IMR-90 (cell line): ENCODE data around the gene ALB. TPM values are rescaled to one million over a fixed set of nuclear protein-coding genes. Genes with fewer than 3 reads are reported as not detected.

ENCODE experiments used
- ATAC-seq: fragments of 200-7000 bp; cut with Tn5 transposase; 2 replicates; pipeline ENCODE4 v1.9.1; 2020; ENCODE audit warnings: low read depth, mild to moderate bottlenecking, moderate library complexity
- BruUV-seq: library from RNA; stranded (reverse); fragments of 400-500 nt; replicated peaks from 2 replicates; lab custom pipeline; 2021; lab: Mats Ljungman, UMichigan
- CTCF ChIA-PET: fragments of 300-600 bp; formaldehyde crosslinking; extraction: SDS; loops from one replicate; lab custom pipeline; 2021; ENCODE audit warnings: antibody characterized with exemption; lab: Yijun Ruan, JAX
- POLR2A ChIA-PET: fragments of 300-600 bp; sonication (Branson Sonifier 250); formaldehyde crosslinking; loops from one replicate; lab custom pipeline; 2022; ENCODE audit warnings: antibody characterized with exemption; ENCODE audit not compliant: unreplicated experiment; lab: Charles Lee
- DNase-seq: peaks from one replicate; pipeline ENCODE4 v3.0.0; 2013
- H2AFZ ChIP-seq: replicated peaks from 2 replicates; pipeline ENCODE3; 2013; ENCODE audit warnings: low read length, mild to moderate bottlenecking; ENCODE audit not compliant: poor library complexity
- H2AK5ac ChIP-seq: 2 replicates; pipeline ENCODE4 v1.6.1; 2013; ENCODE audit warnings: low read depth, low read length, inconsistent platforms
- H2AK9ac ChIP-seq: replicated peaks from 2 replicates; pipeline ENCODE3; 2013; ENCODE audit warnings: mild to moderate bottlenecking, low read depth, low read length, moderate library complexity; ENCODE audit not compliant: poor library complexity
- H2BK120ac ChIP-seq: 2 replicates; pipeline ENCODE4 v1.6.1; 2013; ENCODE audit warnings: low read depth, low read length, inconsistent platforms
- H2BK15ac ChIP-seq: 3 replicates; pipeline ENCODE4 v1.6.1; 2013; ENCODE audit warnings: low read depth, low read length, inconsistent platforms
- H2BK20ac ChIP-seq: 2 replicates; pipeline ENCODE4 v1.6.1; 2013; ENCODE audit warnings: low read depth, mild to moderate bottlenecking, inconsistent platforms, low read length, moderate library complexity
- H2BK5ac ChIP-seq: 2 replicates; pipeline ENCODE4 v1.6.1; 2013; ENCODE audit warnings: mild to moderate bottlenecking, low read depth, low read length, inconsistent platforms; ENCODE audit not compliant: poor library complexity, severe bottlenecking
- H3K14ac ChIP-seq: replicated peaks from 2 replicates; pipeline ENCODE4 v1.6.1; 2013; ENCODE audit warnings: low read depth, low read length, inconsistent platforms
- H3K18ac ChIP-seq: 2 replicates; pipeline ENCODE4 v1.6.1; 2013; ENCODE audit warnings: low read depth, low read length, control low read depth
- H3K23ac ChIP-seq: 2 replicates; pipeline ENCODE4 v1.6.1; 2013; ENCODE audit warnings: low read depth, low read length, inconsistent platforms
- H3K27ac ChIP-seq: 2 replicates; pipeline ENCODE4 v1.5.1; 2013; ENCODE audit warnings: mild to moderate bottlenecking, control low read depth, low read length; ENCODE audit not compliant: insufficient read depth
- H3K27me3 ChIP-seq: 2 replicates; pipeline ENCODE4 v1.6.1; 2013; ENCODE audit warnings: low read length; ENCODE audit not compliant: control insufficient read depth, insufficient read depth
- H3K36me3 ChIP-seq: 2 replicates; pipeline ENCODE4 v1.6.1; 2013; ENCODE audit warnings: low read length, mixed read lengths; ENCODE audit not compliant: control insufficient read depth, insufficient read depth
- H3K4ac ChIP-seq: 2 replicates; pipeline ENCODE4 v1.6.1; 2013; ENCODE audit warnings: low read depth, low read length, inconsistent platforms
- H3K4me1 ChIP-seq: 2 replicates; pipeline ENCODE4 v1.6.1; 2013; ENCODE audit warnings: low read length, mixed read lengths; ENCODE audit not compliant: control insufficient read depth, insufficient read depth
- H3K4me2 ChIP-seq: 2 replicates; pipeline ENCODE4 v1.6.1; 2013; ENCODE audit warnings: low read depth, mild to moderate bottlenecking, control low read depth, low read length, moderate library complexity
- H3K4me3 ChIP-seq: 2 replicates; pipeline ENCODE4 v1.5.1; 2013; ENCODE audit warnings: low read depth, mild to moderate bottlenecking, control low read depth, low read length, moderate library complexity; ENCODE audit not compliant: insufficient read depth
- H3K56ac ChIP-seq: 2 replicates; pipeline ENCODE4 v1.6.1; 2013; ENCODE audit warnings: low read length, inconsistent platforms; ENCODE audit not compliant: insufficient read depth; ENCODE audit errors: extremely low read depth
- H3K79me1 ChIP-seq, 2 experiments: 2 replicates each; pipeline ENCODE4 v1.6.1; 2013; ENCODE audit warnings: low read length in 2 of 2, inconsistent platforms in 1 of 2, low read depth in 1 of 2
- H3K9ac ChIP-seq: 2 replicates; pipeline ENCODE4 v1.6.1; 2013; ENCODE audit warnings: low read depth, low read length, control low read depth
- H3K9me1 ChIP-seq: 2 replicates; pipeline ENCODE4 v1.6.1; 2013; ENCODE audit warnings: low read length, inconsistent platforms; ENCODE audit not compliant: insufficient read depth
- H3K9me3 ChIP-seq: 2 replicates; pipeline ENCODE4 v1.6.1; 2013; ENCODE audit warnings: low read length; ENCODE audit not compliant: control insufficient read depth, insufficient read depth
- H4K20me1 ChIP-seq: 2 replicates; pipeline ENCODE4 v1.6.1; 2013; ENCODE audit warnings: low read length, inconsistent platforms; ENCODE audit not compliant: insufficient read depth
- H4K5ac ChIP-seq: 2 replicates; pipeline ENCODE4 v1.6.1; 2013; ENCODE audit warnings: mild to moderate bottlenecking, low read depth, low read length, control low read depth
- H4K8ac ChIP-seq, 2 experiments: 2 replicates each; pipeline ENCODE4 v1.6.1; 2013; ENCODE audit warnings: low read depth in 2 of 2, low read length in 2 of 2, control low read depth in 1 of 2, inconsistent platforms in 1 of 2
- H4K91ac ChIP-seq: 2 replicates; pipeline ENCODE4 v1.6.1; 2013; ENCODE audit warnings: low read depth, low read length, inconsistent platforms; ENCODE audit not compliant: insufficient read depth
- CEBPB ChIP-seq: IDR thresholded peaks from 2 replicates; pipeline ENCODE4 v1.6.1; 2012; ENCODE audit warnings: low read depth, low read length, improper control_type of control experiment
- CHD1 ChIP-seq: IDR thresholded peaks from 2 replicates; pipeline ENCODE4 v1.6.1; 2012; ENCODE audit warnings: low read depth, low read length, improper control_type of control experiment
- FOS ChIP-seq: fragments of 150-350 bp; IDR thresholded peaks from 2 replicates; pipeline ENCODE4 v1.6.1; 2016; ENCODE audit warnings: low read depth, low read length
- MAZ ChIP-seq: IDR thresholded peaks from 2 replicates; pipeline ENCODE4 v1.6.1; 2012; ENCODE audit warnings: low read depth, mild to moderate bottlenecking, low read length, improper control_type of control experiment, moderate library complexity, borderline replicate concordance
- MXI1 ChIP-seq: IDR thresholded peaks from 2 replicates; pipeline ENCODE4 v1.6.1; 2012; ENCODE audit warnings: low read depth, mild to moderate bottlenecking, low read length, moderate library complexity, borderline replicate concordance
- NFE2L2 ChIP-seq: fragments of 150-350 bp; IDR thresholded peaks from 2 replicates; pipeline ENCODE4 v1.6.1; 2016; ENCODE audit warnings: low read depth, mild to moderate bottlenecking, low read length
- POLR2A ChIP-seq: IDR thresholded peaks from 2 replicates; pipeline ENCODE4 v1.6.1; 2012; ENCODE audit warnings: mild to moderate bottlenecking, low read depth, low read length
- RCOR1 ChIP-seq: IDR thresholded peaks from 2 replicates; pipeline ENCODE4 v1.6.1; 2012; ENCODE audit warnings: mild to moderate bottlenecking, low read length, improper control_type of control experiment; ENCODE audit not compliant: insufficient replicate concordance
- SMC3 ChIP-seq: fragments of 150-350 bp; IDR thresholded peaks from 2 replicates; pipeline ENCODE4 v1.6.1; 2016; ENCODE audit warnings: low read depth, mild to moderate bottlenecking, antibody characterized with exemption, low read length, moderate library complexity
- WGBS, 2 experiments: methylation state at CpG; one replicate each; pipeline versions ENCODE4 v1.1.5 to v1.1.7; 2013; ENCODE audit warnings: missing lambda C conversion rate in 2 of 2; ENCODE audit not compliant: insufficient read length in 1 of 2; ENCODE audit errors: extremely low coverage in 2 of 2; 5-methylcytosine and 5-hydroxymethylcytosine counted together
- dilution Hi-C: fragments of 300-500 bp; cut with HindIII; formaldehyde crosslinking; loops from one replicate; pipeline ENCODE4 v1.14.3; 2018; ENCODE audit warnings: low sequenced_read_pairs; ENCODE audit not compliant: unreplicated experiment
- in situ Hi-C: fragments of 300-500 bp; cut with MboI; formaldehyde crosslinking; loops from 3 replicates; pipeline ENCODE4 v1.14.3; 2019; ENCODE audit warnings: low sequenced_read_pairs, inconsistent platforms, mixed read lengths
- intact Hi-C: fragments of 100-400 bp; cut with micrococcal nuclease; formaldehyde crosslinking; loops from 2 replicates; pipeline ENCODE4 v1.10.0; 2022
- polyA plus RNA-seq, 3 experiments: library from polyadenylated mRNA; depleted of rRNA; stranded (reverse); fragments of >200 nt; gene quantifications; 2 replicates each; pipeline ENCODE4 v1.2.3, GENCODE V29; 2012; ENCODE audit warnings: low replicate concordance in 1 of 3
- total RNA-seq: library from RNA; depleted of rRNA; stranded (reverse); fragments of >200 nt; gene quantifications from 2 replicates; pipeline ENCODE4 v1.2.3, GENCODE V29; 2012
- TF ChIP-seq, protein P1 (sequence below): fragments of 150-350 bp; IDR thresholded peaks from 2 replicates; pipeline ENCODE4 v1.6.1; 2016; ENCODE audit warnings: low read depth, mild to moderate bottlenecking, low read length, moderate library complexity, borderline replicate concordance
- TF ChIP-seq, protein P2 (sequence below): fragments of 150-350 bp; IDR thresholded peaks from 2 replicates; pipeline ENCODE4 v1.6.1; 2017; ENCODE audit warnings: mild to moderate bottlenecking, antibody characterized with exemption, low read length, low read depth

ALB gene
- total and polyA plus RNA-seq, 2 of the 4 experiments (the other 2 are of a cell fraction): not detected

DNA sequence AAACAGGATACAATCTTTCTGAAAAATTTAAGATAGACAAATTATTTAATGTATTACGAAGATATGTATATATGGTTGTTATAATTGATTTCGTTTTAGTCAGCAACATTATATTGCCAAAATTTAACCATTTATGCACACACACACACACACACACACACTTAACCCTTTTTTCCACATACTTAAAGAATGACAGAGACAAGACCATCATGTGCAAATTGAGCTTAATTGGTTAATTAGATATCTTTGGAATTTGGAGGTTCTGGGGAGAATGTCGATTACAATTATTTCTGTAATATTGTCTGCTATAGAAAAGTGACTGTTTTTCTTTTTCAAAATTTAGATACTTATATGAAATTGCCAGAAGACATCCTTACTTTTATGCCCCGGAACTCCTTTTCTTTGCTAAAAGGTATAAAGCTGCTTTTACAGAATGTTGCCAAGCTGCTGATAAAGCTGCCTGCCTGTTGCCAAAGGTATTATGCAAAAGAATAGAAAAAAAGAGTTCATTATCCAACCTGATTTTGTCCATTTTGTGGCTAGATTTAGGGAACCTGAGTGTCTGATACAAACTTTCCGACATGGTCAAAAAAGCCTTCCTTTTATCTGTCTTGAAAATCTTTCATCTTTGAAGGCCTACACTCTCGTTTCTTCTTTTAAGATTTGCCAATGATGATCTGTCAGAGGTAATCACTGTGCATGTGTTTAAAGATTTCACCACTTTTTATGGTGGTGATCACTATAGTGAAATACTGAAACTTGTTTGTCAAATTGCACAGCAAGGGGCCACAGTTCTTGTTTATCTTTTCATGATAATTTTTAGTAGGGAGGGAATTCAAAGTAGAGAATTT, 5.2 kb downstream of the ALB start:
- Histone ChIP-seq H3K27me3 (peaks cover 4% of the 10 kb centered on the region; the same call in 1 of the 2 replicates), H2BK120ac (no peak overlapping the region), H3K56ac (no peak overlapping the region), H4K20me1 (no peaks in the 10 kb centered on the region), H2BK5ac (no peak overlapping the region), H3K4me3 (no peak overlapping the region), H4K91ac (no peak overlapping the region), H2BK20ac (no peak overlapping the region), H4K5ac (no peak overlapping the region), H3K4me2 (no peak overlapping the region), H2AFZ (no peak overlapping the region), H3K4ac (no peak overlapping the region), H3K27ac (no peak overlapping the region), H4K8ac (no peak overlapping the region), H3K18ac (no peak overlapping the region), H3K9me3 (no peaks in the 10 kb centered on the region), H3K4me1 (no peaks in the 10 kb centered on the region), H3K9ac (no peak overlapping the region), H2BK15ac (no peak overlapping the region), H3K9me1 (no peaks in the 10 kb centered on the region), H3K36me3 (no peaks in the 10 kb centered on the region), H2AK5ac (no peak overlapping the region), H3K79me1 (no peaks in the 10 kb centered on the region), H3K23ac (no peak overlapping the region), H3K14ac (no peak overlapping the region), H2AK9ac (no peak overlapping the region)
- CTCF ChIA-PET: no interaction called here
- ATAC-seq (no peak), DNase-seq (no peak)
- BruUV-seq: no TSS peak
- in situ Hi-C loops: no loop called here
- no CpG with 5 or more reads among the region's 6 CpGs for WGBS, 2 experiments
- dilution Hi-C loops: no loop called here
- POLR2A ChIA-PET: no interaction called here
- TF ChIP-seq, protein P1, sequence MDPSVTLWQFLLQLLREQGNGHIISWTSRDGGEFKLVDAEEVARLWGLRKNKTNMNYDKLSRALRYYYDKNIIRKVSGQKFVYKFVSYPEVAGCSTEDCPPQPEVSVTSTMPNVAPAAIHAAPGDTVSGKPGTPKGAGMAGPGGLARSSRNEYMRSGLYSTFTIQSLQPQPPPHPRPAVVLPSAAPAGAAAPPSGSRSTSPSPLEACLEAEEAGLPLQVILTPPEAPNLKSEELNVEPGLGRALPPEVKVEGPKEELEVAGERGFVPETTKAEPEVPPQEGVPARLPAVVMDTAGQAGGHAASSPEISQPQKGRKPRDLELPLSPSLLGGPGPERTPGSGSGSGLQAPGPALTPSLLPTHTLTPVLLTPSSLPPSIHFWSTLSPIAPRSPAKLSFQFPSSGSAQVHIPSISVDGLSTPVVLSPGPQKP: no peak
- TF ChIP-seq FOS (no peak), SMC3 (no peak), MAZ (no peak), POLR2A (no peak), NFE2L2 (no peak), MXI1 (no peak), CEBPB (no peak), RCOR1 (no peak), CHD1 (no peak)
- TF ChIP-seq, protein P2, sequence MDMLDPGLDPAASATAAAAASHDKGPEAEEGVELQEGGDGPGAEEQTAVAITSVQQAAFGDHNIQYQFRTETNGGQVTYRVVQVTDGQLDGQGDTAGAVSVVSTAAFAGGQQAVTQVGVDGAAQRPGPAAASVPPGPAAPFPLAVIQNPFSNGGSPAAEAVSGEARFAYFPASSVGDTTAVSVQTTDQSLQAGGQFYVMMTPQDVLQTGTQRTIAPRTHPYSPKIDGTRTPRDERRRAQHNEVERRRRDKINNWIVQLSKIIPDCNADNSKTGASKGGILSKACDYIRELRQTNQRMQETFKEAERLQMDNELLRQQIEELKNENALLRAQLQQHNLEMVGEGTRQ: no peak
- intact Hi-C loops: no loop called here
